COR-L47 (cell line): Measurements from ENCODE around the gene MTPN.

ENCODE experiments used
- DNase-seq: peaks from one replicate; lab custom pipeline; 2025; lab: John Stamatoyannopoulos, UW

The MTPN gene

DNA sequence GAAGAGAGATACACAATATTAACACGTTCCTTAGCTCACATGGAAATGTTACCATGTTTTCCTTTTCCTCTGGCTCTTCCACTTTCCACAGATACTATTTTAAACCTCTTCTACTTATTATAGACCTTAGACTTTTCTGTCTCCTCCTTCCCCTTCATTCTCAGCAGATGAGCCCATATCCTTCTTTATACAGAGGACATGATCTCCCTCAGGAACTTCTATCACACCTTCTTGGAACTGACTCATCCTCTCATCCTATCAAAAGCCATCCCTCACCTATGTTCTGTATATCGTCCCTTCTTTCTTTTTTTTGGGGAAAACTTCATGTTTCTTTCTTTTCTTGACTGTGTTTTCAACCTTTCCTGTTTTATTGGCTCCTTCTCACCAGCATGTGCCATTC is 20.8 kb downstream of the MTPN start:
- DNase-seq, result no peak

DNA sequence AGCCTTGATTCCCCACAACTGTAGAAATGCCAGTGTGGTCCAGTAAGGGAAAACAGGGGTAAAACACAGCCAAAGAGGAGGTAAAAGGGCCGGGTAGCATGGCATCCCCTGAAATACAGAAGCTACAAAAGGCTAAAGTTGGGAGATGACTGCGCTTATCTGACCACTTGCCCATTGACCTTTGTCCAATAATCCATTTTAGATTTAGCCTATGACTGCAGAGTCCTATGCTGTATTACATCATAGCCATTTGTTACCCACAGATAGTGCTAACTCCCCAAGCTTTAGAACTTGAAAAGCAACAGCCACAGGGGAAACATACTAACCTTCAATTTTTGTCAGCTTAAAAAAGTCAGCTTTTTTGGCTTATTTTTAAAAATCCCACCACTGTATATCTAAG is 26.2 kb downstream of the MTPN start:
- no peak for DNase-seq

- no peak for DNase-seq
Observed at GRCh38 chr7:135950429-135950828, 26.7 kb downstream of the MTPN start.

- no peak for DNase-seq
Observed at GRCh38 chr7:135946289-135947055, 30.7 kb downstream of the MTPN start.

DNA sequence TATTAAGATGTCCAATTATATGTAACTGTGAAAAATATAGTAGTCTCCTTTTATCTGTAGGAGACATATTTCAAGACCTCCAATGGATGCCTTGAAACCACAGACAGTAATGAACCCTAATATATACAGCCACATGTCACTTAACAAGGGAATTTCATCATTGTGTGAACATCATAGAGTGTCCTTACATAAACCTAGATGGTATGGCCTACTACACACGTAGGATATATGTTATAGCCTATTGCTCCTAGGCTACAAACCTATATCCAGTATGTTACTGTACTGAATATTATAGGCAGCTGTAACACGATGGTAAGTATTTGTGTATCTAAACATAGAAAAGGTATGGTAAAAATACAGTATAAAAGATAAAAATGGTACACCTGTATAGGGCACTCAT is 32.4 kb downstream of the MTPN start:
- no peak for DNase-seq

DNA sequence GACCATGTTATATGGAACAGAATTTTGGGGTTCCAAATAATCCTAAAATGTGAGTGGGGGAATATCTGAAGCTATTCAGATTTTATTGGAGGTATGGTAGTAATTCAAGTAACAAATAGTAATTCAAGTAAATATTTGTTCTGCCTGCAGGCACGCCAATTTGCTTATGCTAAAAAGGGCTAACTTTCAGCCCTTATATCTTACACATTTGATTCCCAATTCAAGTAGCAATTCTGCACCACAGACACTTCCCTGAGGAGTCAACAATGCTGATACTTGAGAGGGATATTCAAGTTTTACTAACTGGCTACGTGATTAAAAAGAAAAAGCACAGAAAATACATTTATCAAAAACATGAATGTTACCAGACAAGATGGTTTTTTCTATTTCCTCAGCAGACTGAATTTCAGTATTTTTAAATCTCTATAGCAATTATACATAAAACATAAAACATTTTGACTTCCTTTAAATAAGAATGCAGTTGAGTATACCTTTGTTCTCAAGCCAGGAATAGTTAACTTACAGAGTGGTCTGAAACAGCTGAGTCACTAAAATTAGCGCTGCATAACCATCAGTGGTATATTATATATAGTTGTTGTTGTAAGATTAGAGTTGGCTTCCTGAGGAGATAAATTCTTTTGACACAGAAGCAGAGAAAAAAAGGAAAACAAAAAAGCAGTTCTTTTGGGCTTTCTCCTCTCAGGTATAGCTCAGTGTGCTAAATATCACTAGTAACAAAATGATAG is 33.9 kb downstream of the MTPN start:
- DNase-seq, result no peak

GRCh38 chr7:135942614-135943013 is 34.5 kb downstream of the MTPN start:
- no peak for DNase-seq

GRCh38 chr7:135940077-135941075 is 36.8 kb downstream of the MTPN start:
- no peak for DNase-seq

- no peak for DNase-seq
Observed at GRCh38 chr7:135939261-135939812, 37.8 kb downstream of the MTPN start.

- DNase-seq, result no peak
Observed at GRCh38 chr7:135938563-135938962, 38.6 kb downstream of the MTPN start.

GRCh38 chr7:135938086-135938485 is 39.1 kb downstream of the MTPN start:
- DNase-seq, result no peak

- no peak for DNase-seq
Observed at GRCh38 chr7:135936497-135937217, 40.5 kb downstream of the MTPN start.

GRCh38 chr7:135934651-135935050 is 42.5 kb downstream of the MTPN start:
- DNase-seq, result no peak

GRCh38 chr7:135933509-135934188 is 43.5 kb downstream of the MTPN start:
- DNase-seq, result no peak

GRCh38 chr7:135932131-135932530 is 45.0 kb downstream of the MTPN start:
- no peak for DNase-seq

DNA sequence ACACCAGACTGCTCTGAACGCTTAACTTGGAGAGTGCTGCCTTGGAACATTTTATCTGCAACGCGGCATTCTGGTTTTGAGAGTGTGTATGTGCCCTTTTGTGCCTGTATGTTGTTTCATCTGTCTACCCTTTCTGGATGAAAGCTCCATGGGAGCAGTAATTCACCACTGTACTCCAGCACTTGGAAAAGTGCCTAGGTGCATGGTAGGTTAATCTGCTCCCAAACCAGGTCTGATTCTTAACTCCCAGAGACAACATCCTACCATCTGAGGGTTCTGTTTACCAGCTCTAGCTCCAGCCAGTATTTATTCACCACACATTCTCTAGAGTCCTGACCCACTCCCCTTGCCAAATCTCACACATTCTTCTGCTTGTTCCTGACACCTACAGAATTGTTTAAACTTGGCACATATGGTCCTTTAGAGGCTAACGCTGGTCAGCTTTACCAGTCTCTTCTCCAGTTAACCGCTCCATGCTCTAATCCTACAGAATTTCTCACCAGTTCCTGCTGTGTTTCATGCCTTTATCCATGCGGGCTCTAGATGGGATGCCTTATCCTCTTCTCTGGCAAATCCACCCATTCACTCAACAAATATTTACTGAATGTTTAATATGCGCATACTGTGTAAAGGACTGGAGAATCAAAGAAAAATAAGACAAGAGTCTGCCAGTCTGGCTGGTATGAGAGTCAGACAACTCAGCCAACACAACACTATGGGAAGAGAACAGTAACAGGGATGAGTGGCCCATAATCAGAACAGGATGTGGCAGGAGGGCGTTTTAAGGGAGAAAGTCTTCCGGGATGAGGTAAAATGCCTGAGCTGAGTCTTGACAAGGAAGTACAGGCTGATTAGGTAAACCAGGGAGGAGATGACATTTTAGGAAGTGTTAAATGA is 46.3 kb downstream of the MTPN start:
- no peak for DNase-seq

- no peak for DNase-seq
Observed at GRCh38 chr7:135929722-135930141, 47.4 kb downstream of the MTPN start.

- no peak for DNase-seq
Observed at GRCh38 chr7:135929249-135929648, 47.9 kb downstream of the MTPN start.

- no peak for DNase-seq
Observed at GRCh38 chr7:135928136-135928535, 49.0 kb downstream of the MTPN start.

DNA sequence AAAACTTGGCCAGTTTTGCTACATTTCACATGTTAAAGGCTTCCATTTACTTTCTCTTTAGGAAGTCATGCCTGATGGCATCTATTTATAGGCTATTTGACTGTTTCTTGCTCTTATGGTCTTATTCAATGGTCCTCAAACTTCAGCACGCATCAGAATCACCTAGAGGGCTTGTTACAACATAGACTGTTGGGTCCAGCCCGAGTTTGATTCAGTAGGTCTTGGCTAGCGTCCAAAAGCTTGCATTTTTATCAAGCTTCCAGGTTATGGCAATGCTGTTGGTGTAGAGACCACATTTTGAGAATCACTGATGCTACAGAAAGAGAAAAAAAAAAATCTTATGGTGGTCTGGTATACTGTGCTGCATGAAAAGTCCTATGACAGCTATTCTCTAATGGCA is 51.9 kb downstream of the MTPN start:
- no peak for DNase-seq
